CD4-positive, alpha-beta T cell treated with Interleukin-17A for 4 hours (primary cell): ENCODE results near the gene ACACB.

Experiments
- DNase-seq: peaks from one replicate; pipeline ENCODE4 v3.0.0-alpha.2; 2020; ENCODE audit warnings: mixed read lengths

Gene ACACB

GRCh38 chr12:109112720-109113465 is 3.5 kb upstream of the ACACB start:
- DNase-seq: no peak

GRCh38 chr12:109113661-109114321 is 2.6 kb upstream of the ACACB start:
- no peak for DNase-seq

DNA sequence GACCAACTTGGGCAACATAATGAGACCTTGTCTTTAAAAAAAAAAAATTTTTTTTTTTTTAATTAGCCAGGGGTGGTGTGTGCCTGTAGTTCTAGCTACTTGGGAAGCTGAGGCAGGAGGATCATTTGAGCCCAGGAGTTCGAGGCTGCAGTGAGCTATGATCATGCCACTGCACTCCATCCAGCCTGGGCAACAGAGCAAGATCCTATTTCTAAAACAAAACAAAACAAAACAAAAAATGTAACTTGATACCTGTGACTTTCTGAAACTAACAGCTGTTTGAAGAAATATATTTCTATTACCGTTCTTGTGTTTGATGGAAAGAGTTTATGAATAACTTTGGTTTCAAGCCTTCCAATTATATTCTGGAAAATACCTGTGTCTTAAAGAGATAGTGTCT is 1.7 kb upstream of the ACACB start:
- DNase-seq: no peak

- no peak for DNase-seq
These were observed 1.0 kb upstream of the ACACB start for GRCh38 chr12:109115404-109115757.

DNA sequence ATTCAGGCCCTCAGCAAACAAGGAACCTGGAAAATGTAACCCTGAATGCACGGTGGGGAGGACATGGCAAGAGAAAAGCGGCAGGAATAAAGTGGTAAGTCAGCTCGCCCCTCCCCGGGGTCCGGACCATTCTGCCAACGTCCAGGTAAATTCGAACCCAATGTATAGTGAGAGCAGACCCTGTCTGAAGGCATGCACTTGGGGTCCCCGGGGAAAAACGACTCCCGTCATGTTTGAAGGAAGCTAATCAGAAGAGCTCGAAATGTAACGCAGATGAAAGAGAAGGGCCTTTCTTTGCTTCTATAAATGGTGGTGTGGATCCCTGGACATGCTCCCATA is 193 bp downstream of the ACACB start:
- DNase-seq: no peak

DNA sequence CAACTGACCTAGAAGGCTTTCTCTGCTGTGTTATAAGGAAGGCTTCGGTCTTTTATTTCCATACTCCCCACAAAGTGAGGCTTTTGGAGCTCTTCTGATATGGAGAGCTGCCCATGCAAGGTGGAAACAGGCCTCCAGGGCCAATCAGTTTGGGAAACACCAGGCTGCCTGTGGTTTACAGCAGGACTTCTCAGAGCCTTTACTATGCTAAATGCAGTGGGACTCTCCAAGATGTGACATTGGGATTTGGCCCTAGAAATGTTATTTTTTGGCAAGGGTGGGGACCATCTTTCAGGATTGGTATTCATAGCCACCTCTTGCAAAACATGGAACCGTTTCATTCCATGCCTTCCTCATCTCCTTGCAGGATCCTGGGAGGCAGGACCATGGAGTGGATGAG is 3.7 kb downstream of the ACACB start:
- DNase-seq: no peak

DNA sequence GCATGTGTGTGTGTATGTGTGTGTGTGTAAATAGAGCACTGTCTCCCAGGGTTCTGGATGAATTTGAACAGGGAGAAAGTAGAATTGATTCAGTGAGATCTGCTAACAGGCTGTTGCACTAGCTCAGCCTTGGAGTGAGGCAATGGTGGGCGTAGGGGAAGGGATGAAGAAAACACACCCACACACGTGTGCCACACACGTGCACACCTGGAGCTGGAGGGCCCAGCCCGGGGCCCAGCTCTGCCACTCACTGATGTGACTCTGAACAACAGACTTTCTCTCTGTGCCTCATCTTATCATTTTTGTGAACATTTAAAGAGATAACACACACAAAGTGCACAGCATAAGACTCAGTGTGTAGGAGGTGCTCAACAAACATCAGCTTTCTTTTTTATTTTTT is 4.2 kb downstream of the ACACB start:
- no peak for DNase-seq

- no peak for DNase-seq
These were observed 5.0 kb downstream of the ACACB start for GRCh38 chr12:109121346-109121880.

DNA sequence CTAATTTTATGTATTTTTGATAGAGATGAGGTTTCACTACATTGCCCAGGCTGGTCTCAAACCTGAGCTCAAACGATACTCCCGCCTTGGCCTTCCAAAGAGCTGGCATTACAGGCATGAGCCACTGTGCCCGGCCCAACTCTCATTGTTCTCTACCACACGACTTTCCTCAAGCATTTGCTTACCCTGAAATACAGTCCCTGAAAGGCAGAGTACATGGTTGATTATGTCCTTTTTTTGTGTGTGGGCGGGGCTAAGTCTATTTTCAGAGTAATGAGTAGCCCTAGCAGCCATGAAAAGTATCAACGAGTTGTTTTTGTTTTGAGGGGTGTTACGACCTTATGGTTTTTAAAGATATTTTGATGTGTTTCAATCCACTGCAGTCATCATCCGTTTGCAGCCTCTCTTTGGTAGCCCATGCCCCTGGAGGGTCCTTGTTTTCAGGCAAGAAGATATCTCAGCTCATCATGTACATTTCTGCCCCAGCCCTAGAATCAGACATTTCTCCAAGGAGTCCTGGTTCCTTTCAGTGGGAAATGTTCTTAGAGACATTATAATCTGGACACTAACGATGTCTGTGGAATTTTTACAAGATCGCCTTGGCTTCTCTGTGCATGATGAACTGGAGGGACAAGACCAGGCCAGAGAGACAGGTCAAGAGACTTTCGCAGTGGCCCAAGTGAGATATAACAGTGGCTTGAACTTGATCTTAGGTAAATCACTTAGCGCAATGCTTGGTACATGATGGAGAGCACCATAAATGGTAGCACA is 8.7 kb downstream of the ACACB start:
- DNase-seq: no peak

GRCh38 chr12:109125791-109126190 is 9.4 kb downstream of the ACACB start:
- DNase-seq: no peak

- DNase-seq: no peak
These were observed 10.4 kb downstream of the ACACB start for GRCh38 chr12:109126784-109127183.

DNA sequence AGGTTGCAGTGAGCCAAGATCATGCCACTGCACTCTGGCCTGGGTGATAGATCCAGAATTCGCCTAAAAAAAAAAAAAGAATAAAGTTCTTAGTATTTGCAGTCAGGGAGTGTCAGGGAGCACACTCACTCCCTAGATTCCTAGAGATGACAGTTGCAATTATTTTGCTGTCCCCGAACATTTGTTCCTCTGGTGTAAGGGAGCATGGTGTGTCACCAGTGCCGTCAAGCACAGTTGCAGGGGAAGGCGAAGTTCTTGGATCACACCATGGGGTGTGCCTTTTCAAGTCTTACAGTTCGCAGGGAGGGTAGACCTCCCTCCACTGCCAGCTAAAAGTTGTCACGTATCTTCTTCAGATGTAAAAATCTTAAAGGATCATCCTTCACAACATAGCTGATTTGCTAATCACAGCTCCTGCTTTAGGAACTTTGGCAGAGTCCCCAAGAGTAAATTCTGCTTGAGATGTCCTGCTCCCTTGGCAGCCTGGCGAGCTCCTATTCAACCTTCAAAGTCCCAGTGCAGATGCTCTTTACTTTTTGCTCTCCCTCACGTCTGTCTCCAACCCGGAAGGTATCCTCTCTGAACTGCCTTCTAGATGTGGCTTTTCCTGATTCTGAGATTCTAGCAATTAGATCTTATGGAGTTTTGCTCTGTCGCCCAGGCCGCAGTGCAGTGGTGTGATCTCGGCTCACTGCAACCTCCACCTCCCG is 11.3 kb downstream of the ACACB start:
- DNase-seq: no peak

DNA sequence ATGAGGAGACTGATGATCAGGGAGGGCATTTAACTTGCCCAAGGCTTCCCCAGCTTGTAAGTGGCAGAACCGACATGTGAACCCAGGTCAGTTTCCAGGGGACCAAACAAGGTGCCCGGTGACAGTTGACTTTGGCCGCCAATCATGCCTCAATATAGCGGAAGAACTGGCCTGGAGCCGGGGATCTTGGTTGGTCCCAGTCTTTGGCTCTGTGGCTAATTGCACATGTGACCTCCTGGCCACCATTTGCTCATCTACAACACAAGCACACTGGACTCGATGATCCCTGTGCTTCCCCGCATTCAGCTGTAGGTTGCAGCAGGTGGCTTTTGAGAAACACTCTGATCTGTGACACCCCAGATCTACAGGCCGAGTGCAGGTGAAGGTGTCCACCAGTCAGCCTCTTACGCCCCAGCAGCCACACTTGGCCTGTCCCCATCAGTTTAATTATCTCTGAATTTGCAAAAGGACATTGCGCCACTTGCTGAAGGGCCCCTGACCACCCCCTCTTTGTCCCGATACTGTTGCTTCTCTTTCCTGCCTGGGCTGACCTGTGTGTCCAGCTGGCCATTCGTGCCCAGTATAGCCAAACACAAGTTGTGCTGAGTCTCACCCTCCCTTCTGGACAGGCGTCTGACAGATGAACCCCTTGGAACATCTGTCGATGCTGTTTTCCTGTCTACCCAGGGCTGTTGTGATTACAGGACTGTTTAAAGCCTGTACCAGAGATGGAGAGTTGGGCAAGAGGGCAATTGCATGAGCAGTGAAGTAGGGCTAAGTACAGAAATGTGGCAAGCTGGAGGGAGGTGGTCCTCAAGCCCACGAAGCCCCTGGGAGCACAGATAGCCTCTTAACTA is 14.1 kb downstream of the ACACB start:
- no peak for DNase-seq

DNA sequence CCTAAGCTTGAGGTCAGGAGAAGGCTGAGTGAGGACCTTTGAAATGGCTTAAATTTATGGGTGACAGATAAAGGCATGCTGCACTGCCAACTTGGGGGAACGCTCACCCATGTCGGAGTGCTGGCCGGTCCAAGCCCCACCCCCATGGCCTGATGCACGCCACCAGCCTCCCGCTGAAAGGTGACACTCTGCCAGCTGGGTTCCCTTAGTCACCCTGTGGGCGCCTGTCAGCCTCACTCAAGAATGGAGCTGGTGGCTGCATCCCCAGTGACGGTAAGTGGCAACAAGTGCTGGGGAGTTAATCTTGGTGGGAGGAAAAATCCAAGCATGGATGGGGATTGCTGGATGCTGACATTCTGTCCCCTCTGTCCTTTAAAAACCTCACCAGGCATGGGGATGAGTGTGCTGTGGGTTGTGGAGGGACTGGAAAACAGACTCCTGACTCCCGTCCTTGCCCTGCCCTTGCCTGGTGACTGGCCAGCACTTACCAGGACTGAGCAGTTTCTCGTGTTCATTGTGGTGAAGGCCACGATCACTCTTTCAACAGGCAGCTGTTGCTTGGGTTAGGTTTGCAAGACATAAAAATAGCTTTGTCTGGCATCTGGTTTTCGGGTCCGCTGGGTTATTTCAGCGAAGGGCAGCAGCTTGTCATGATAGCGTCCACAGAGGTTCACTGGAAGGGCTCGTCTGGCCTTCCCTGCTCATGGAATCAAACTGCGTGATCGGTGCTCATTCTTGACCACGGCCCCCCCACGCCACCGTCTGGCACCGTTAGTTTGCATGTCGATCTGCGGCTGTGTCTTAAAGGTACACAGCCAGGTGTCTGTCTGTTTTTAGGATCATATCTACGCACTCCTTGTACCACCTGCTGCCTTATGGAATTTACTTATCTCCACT is 15.0 kb downstream of the ACACB start:
- no peak for DNase-seq

DNA sequence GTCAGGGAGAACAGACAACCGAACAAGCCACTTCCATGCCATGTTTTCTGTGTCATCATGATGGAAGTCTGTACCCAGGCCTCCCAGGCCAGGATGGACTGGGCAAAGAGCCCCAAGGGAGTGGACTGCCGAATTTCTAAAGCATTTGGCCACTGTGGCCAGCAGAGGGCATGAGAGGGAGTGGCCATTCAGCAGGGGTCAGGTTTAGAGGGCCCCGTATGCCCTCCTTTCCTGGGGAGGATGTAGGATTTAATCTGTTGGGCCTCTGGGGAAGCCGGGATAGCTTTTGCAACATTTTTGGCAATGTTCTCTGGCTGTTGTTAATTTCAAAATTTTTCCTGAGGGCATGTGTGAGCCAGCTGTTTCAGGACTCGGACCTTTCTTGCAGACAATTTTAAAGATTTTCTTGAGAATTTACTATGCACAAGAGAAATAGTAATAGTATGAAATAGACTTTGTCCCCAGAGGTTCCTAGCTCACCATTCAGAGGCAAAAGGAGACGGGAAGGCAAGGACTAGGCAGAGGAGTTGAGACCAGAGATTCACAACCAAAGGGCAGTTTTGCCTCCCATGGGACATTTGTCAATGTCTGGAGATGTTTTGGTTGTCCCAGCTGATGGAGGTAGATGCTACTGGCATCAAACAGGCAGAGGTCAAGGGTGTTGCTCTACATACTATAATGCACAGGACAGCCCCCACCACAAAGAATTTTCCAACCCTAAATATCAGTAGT is 18.0 kb downstream of the ACACB start:
- no peak for DNase-seq

GRCh38 chr12:109137055-109137454 is 20.7 kb downstream of the ACACB start:
- DNase-seq: no peak

DNA sequence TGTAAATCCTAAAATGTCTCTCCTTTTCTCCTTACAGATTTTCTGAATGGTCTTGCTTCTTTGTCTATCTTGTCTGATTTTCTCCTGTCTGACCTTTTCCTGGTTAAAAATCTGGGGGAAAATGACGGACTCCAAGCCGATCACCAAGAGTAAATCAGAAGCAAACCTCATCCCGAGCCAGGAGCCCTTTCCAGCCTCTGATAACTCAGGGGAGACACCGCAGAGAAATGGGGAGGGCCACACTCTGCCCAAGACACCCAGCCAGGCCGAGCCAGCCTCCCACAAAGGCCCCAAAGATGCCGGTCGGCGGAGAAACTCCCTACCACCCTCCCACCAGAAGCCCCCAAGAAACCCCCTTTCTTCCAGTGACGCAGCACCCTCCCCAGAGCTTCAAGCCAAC is 23.0 kb downstream of the ACACB start:
- no peak for DNase-seq

DNA sequence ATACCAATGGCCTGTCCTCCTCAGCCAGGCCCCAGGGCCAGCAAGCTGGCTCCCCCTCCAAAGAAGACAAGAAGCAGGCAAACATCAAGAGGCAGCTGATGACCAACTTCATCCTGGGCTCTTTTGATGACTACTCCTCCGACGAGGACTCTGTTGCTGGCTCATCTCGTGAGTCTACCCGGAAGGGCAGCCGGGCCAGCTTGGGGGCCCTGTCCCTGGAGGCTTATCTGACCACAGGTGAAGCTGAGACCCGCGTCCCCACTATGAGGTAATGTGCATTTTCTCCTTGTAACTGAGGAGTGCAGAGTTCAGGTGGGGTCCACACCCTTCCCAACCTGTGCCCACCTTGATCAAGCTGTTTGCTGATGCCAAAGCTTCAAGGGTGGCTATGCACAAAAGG is 23.4 kb downstream of the ACACB start:
- no peak for DNase-seq

DNA sequence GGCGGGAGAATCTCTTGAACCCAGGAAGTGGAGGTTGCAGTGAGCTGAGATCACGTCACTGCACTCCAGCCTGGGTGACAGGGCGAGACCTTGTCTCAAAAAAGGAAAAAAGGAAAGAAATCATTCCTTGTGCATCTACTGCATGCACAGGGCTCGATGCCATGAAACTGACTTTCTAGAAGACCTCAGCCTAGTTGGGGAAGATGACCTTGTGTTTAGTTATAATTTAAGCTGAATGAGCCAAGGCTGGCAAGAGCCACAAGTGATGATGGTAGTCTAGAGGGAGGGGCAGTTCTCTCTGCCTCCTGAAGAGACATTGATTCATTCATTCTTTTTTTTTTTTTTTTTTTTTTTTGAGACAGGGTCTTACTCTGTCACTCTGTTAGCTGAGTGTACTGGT is 24.2 kb downstream of the ACACB start:
- DNase-seq: no peak

- DNase-seq: no peak
These were observed 27.8 kb downstream of the ACACB start for GRCh38 chr12:109144224-109144623.
